GM12864 (cell line): ENCODE measurements around the gene SHFL.

Experiments used
- DNase-seq: peaks from one replicate; pipeline ENCODE4 v3.0.0-alpha.2; 2011; ENCODE audit warnings: low read depth
- H3K4me3 ChIP-seq: 2 replicates; pipeline ENCODE4 v1.5.1; 2011; ENCODE audit warnings: mild to moderate bottlenecking, low read depth, low read length, control low read depth
- TF ChIP-seq, protein P1 (sequence below): IDR thresholded peaks from 2 replicates; pipeline ENCODE4 v1.5.1; 2011; ENCODE audit warnings: low read depth, mild to moderate bottlenecking, moderate library complexity, low read length, control low read depth, inconsistent platforms; ENCODE audit errors: missing control alignments

Gene SHFL

DNA sequence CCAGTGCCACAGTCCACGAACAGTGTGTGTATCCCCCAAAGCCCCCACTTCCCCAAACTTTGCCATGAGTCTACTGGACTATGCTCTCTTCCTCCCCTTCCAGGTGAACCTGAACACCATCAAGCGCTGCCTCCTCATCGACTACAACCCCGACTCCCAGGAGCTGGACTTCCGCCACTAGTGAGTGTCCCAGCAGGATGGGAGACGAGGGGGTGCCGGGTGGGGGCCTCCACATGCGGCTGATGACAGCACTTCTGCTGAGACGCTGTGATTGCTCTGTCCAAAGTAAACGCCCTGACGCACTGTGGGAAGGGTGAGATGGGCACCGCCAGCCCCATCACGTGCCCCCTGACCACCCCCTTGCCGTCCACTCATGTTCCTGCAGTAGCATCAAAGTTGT lies 23.4 kb downstream of the SHFL start:
- TF ChIP-seq, protein P1, sequence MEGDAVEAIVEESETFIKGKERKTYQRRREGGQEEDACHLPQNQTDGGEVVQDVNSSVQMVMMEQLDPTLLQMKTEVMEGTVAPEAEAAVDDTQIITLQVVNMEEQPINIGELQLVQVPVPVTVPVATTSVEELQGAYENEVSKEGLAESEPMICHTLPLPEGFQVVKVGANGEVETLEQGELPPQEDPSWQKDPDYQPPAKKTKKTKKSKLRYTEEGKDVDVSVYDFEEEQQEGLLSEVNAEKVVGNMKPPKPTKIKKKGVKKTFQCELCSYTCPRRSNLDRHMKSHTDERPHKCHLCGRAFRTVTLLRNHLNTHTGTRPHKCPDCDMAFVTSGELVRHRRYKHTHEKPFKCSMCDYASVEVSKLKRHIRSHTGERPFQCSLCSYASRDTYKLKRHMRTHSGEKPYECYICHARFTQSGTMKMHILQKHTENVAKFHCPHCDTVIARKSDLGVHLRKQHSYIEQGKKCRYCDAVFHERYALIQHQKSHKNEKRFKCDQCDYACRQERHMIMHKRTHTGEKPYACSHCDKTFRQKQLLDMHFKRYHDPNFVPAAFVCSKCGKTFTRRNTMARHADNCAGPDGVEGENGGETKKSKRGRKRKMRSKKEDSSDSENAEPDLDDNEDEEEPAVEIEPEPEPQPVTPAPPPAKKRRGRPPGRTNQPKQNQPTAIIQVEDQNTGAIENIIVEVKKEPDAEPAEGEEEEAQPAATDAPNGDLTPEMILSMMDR = no peak
- no peak for DNase-seq

DNA sequence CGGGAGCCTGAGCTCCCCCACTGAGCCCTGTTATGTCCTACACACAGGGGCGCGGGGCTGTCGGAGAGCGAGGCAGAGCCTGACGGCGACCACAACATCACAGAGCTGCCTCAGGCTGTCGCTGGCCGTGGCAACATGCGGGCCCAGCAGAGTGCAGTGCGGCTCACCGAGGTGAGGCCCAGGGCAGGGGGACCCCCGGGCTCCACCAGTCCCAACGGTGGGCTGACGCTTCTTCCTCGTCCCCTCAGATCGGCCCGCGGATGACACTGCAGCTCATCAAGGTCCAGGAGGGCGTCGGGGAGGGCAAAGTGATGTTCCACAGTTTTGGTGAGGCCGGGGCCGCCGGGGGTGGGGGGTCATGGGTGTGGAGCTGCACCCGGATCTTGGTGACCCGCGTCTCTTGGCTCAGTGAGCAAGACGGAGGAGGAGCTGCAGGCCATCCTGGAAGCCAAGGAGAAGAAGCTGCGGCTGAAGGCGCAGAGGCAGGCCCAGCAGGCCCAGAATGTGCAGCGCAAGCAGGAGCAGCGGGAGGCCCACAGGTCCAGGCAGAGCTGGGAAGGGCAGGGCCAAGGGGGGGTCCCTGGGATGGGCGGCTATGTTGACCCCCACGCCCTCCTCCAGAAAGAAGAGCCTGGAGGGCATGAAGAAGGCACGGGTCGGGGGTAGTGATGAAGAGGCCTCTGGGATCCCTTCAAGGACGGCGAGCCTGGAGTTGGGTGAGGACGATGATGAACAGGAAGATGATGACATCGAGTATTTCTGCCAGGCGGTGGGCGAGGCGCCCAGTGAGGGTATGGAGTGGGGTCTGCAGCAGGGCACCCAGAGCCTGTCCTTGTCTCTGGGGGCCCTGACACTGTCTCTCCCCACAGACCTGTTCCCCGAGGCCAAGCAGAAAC lies 24.2 kb downstream of the SHFL start:
- DNase-seq = no peak
- peak overlapping the region; percentile 35; the same call in 1 of the 2 replicates for H3K4me3 ChIP-seq

More for the DNA sequence above, 23.4 kb downstream of the SHFL start:
- no peak overlapping the region for H3K4me3 ChIP-seq

DNA sequence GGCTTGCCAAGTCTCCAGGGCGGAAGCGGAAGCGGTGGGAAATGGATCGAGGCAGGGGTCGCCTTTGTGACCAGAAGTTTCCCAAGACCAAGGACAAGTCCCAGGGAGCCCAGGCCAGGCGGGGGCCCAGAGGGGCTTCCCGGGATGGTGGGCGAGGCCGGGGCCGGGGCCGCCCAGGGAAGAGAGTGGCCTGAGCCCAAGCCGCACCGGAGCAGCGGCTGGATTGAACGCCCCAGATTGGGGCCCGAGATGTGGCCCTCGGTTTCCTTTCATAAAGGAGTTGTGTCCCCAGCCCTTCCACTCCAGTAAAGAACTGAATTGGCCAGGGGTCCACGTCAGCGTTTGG lies 24.8 kb downstream of the SHFL start:
- H3K4me3 ChIP-seq = peak overlapping the region; percentile 35
- TF ChIP-seq, protein P1 = no peak
- DNase-seq = no peak

More for the DNA sequence above, 24.2 kb downstream of the SHFL start:
- TF ChIP-seq, protein P1 = no peak

DNA sequence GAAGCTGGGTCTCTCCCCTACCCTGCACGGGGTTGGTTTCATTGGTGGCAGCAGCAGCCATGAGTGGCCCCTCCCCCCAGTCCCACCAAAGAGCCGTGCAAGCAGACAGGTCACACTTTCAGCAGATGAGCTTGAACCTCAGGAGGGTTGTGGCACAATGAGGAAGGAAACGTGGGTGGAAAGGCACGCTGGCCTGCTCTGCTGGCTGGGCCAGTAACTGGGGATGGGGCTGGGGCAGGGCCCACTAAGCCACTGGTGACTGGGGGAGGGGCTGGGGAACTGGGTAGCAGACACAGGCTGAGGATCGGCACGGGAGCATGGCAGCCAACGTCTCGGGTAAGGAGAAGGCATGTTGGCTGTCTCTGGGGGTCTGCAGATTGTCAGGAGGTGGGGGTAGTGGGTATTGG lies 25.3 kb downstream of the SHFL start, which contains the start of gene P2RY11:
P2RY11 (plus strand) TSS at position 289 of the 407 bp plus-strand sequence; CDS start at position 318, 29 bp downstream.
- TF ChIP-seq, protein P1 = no peak
- peak within 1 kb of the TSS; percentile 43 for H3K4me3 ChIP-seq

DNA sequence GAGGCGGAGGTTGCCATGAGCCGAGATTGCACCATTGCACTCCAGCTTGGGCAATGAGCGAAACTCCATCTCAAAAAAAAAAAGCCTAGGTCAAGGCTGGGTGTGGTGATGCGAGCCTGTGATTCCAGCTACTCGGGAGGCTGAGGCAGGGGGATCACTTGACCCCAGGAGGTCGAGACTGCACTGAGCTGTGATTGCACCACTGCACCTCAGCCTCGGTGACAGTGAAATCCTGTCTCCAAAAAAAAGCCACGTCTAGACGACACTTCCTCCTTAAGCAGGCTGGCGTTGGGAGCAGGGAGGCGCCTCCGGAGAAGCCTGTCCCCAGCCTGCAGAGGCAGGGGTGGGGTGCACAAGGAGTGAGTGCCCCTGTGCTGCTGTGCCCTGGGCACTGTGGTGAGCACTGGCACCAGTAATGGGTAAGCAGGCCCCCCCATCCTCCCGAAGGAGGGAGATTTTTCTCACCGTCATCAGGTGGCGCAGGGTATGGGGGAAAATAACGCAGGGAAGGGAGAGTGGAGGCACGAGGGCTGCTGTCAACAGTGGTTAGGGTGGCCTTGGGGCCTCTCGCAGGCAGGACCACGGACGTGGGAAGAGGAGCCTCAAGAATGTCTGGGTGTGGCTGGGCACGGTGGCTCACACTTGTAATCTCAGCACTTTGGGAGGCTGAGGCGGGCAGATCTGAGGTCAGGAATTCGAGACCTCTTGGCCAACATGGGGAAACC lies 26.1 kb downstream of the SHFL start:
- peak overlapping the region; percentile 43 for H3K4me3 ChIP-seq
- TF ChIP-seq, protein P1 = no peak
- no peak for DNase-seq

More for the DNA sequence above, 25.3 kb downstream of the SHFL start, which contains the start of gene P2RY11:
- peak; percentile 69 for DNase-seq

DNA sequence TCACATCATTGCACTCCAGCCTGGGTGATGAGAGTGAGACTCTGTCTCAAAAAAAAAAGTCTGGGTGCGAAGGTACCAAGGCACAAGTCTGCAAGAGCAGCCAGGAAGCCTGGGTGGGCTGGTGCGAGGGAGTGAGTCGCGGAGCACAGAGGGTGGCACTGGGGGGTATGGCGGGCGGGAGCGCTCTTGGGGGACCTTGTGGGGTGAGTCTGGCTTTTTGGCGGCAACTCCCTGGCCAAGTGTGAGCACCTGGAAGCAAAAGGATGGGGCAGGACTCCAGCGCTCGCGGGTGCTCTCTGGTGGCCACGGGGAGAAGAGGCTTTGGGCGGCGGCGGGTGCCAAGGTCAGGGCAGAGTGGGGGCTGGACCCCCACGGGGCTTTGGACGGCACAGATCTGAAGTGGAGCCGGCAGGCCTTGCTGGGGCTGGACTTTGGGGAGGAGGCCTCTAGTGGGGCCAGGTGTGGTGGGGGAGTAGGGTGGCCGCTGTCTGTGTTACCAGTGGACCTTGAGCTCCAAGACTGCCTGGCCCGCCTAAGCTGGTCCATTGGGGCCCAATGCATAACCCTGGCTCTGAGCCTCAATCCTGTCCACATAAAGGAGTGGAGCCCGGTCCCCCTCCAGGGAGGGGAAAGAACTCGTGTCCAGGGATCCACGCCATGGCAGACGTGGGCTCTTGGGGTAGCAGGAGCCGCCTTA lies 26.9 kb downstream of the SHFL start:
- no peak overlapping the region for H3K4me3 ChIP-seq
- DNase-seq = peak; percentile 44
- TF ChIP-seq, protein P1 = peak; percentile 88
